ENCODE results near the gene UBE2G1.
"Not testable (repeated sequence)": the region's sequence is repeated elsewhere in the genome, so short reads cannot be mapped to it uniquely, and the experiment has no call there.

Gene UBE2G1

DNA sequence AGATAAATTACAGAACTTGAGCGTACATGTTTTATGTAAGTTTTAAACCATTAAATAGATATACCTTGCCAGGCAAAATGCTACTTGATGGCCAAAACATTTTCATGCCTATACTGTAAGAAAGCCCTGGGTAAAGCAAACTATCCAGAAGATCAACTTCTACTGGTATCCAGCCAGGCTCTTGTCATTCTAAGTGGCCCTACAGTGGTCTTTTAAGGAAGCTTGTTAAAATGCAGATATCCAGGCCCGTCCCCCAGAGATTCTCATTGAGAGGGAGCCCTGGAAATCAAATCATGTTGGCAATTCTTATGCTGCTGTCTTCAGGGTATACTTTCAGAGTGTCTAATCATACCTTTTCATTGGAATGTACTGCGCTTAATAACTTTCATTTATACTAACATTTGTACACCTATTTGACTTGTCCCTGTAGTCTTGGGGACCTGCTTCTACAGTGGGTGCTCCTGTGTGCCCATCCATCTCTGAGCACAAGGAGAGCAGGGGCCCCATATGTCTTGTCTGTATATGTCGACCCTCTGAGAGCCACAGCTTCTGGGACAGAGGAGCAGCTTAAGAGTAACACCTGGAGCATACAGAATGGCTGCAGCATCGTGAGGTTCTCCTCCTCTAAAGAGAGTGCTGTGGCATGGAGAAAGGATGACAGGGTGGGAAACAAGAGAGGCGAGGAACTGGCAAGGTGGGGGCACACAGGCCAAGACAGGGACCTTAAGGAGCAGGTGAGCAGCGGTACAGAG, 59.1 kb downstream of the UBE2G1 start:
- no peak for FAIRE-seq

DNA sequence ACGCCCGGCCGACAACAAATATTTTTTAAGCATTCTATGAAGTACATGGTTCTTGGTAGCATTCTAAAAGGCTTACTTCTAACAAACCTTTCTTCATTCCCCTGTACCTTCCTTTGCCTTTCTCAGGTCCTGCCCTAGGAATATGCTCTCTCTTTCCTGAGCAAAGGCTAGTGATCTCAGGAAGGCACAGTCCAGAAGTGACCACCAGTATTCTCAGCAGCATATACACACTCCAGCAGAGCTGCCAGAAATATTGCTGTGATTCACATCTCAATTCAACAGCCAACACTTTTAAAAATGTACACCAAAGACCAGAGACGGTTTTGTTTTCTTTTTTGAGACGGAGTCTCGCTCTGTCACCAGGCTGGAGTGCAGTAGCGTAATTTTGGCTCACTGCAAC, 61.3 kb downstream of the UBE2G1 start:
- DNase-seq (ENCODE audit: low spot score) (no peak), FAIRE-seq (no peak)

More for the DNA sequence above, 59.1 kb downstream of the UBE2G1 start:
- no peak for DNase-seq (ENCODE audit: low spot score)

DNA sequence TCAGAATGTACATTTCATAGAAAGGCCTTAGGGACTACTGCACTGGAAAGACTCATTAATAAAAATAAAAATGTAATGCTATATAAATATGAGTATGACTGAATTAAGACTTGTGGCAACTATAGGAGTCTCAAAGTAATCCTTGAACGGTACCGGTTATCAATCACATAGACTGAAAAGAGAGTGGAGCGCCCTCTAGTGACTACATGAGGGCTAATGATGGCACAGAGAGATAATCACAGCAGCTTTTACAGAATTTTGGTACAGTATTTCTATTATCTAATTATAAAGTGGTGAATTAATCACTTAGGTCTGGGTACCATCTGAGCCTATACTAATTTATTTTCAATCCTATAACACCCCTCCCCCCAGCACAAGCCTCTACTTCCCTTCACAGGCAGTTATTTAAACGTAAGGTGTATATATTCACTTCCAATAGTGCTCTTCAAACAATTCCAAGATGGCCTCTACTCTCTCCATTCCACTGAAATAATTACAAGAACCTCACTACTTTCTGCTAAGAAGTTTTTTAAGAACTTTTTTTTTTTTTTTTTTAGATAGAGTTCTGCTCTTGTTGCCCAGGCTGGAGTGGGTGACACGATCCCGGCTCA, 62.0 kb downstream of the UBE2G1 start:
- DNase-seq (ENCODE audit: low spot score) (peak; percentile 32), FAIRE-seq (no peak)

DNA sequence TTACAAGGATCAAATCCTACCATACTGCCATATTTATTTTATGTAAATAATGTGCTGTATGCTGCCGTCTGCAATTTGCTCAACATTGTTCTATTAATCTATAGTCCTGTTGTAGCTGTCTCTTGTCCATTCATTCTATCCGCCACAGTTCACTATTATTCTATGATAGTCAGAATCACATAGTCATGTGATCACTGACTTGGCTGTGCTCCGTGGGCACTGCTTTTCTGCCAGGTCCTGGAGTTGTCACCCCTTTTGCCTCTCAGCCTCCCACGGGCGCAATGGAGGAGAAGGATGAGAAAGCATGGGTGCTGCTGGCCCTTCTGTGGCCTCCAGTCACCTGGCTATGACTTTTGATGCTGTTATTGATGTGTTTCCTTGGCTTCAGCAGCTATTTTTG, 65.4 kb downstream of the UBE2G1 start:
- DNase-seq (ENCODE audit: low spot score) (no peak), FAIRE-seq (no peak)

DNA sequence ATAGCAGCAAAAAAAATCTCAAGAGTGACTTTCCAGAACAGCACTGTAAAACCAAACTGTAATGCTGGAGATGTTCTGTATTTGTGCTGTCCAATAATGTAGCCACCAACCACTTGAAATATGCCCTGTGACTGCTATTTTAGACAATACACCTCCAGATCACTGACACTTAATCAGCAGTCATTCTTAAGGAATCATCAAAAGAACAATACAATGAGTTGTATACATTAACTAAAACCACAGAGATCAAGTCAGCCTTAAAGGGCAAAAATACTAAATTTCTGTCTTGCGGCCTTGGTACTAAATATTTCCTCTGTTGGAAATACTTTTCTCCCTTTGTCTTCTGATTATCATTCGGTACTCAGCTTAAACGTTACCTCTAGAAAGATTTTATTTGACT, 69.1 kb downstream of the UBE2G1 start:
- FAIRE-seq (no peak), DNase-seq (ENCODE audit: low spot score) (no peak)

DNA sequence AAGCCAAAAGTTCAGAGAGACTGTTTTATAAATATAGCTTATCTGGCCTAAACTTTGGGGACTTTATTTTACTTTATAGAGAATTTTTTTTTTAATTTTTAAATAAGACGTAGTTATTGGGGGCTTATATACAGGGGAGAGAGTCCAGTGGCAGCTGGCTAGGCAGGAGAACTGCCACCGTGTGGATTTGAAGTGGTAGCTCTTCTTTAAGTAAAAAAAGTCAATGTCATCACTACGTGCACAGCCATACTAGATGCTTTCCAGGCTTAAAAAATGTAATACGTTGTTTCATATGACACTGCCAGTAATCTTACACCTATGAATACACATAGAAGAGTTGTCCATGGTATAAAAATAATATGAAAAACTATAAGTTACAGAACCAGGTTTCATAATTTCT, 70.8 kb downstream of the UBE2G1 start:
- no peak for DNase-seq (ENCODE audit: low spot score)
- no peak for FAIRE-seq

DNA sequence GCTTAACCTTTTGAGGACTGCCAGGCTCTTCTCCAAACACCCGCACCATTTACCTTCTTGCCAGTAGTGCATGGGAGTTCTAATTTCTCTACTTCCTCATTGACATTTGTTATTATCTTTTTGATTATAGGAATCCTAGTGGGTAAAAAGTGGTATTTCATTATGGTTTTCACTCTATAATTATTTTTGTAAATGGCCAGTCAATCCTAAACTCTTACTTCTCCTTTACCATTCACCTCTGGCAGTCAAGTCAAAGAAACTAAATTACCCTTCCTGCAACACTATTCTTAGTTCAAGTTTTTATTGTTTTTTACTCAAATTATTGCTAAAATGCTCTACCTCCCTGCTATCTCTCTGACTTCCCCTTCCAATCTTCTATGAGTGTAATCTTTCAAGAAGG, 72.9 kb downstream of the UBE2G1 start:
- no peak for FAIRE-seq

DNA sequence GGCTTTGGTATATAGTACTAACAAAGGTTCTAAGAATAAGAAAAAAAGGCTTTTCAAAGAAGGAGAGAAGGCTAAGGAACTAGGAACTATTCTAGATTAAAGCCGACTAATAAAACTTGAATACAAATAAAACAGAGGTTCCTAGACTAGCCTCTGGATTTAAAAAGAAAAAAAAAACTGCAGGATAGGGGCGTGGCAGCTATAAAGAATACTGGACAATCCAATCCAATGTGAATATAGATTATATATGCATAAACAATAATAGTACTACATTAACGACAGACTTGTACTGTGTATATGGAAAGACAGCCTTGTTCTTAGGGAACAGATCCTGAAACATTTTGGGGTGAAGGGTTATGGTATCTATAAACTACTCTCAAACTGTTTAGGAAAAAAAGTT, 78.8 kb downstream of the UBE2G1 start:
- FAIRE-seq (no peak), DNase-seq (ENCODE audit: low spot score) (no peak)

More for the DNA sequence above, 72.9 kb downstream of the UBE2G1 start:
- no peak for DNase-seq (ENCODE audit: low spot score)

DNA sequence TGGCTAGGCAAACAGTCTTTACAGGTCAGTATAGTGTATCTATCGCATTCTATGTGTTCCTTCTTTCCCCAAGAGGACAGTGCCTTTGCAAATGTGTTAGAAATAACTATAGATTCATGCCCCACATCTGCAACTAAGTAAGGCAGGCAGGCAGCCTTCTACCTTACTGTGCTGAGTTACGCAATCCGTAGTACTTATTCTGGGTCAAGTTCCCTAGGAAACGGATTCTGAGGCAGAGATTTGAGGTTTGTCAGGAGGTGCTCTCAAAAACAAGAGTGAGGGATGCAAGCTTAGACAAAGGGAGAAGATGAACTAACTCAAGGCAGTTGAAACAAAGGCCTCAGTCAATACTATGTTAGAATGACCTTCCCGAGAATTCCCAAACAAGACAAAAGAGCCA, 90.0 kb downstream of the UBE2G1 start:
- no peak for FAIRE-seq
- no peak for DNase-seq (ENCODE audit: low spot score)

DNA sequence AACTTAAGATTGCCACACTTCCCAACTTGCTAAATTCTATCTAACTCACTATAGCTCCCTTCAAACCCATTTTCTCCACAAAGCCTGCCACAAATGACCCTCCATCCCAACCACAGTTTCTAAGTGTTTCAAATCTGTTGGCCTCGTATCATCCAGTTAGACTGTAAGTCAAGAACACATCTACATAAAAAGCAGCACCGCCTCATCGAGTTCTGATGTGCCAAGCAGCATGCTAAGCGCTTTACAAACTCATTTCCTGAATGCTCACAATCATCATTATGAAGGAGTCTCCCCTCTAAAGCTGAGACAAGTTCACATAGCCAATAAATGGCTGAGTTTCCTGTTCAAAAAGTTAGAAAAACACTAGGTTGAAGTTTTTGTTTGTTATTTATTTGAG, 93.5 kb downstream of the UBE2G1 start:
- FAIRE-seq = no peak
- no peak for DNase-seq (ENCODE audit: low spot score)

DNA sequence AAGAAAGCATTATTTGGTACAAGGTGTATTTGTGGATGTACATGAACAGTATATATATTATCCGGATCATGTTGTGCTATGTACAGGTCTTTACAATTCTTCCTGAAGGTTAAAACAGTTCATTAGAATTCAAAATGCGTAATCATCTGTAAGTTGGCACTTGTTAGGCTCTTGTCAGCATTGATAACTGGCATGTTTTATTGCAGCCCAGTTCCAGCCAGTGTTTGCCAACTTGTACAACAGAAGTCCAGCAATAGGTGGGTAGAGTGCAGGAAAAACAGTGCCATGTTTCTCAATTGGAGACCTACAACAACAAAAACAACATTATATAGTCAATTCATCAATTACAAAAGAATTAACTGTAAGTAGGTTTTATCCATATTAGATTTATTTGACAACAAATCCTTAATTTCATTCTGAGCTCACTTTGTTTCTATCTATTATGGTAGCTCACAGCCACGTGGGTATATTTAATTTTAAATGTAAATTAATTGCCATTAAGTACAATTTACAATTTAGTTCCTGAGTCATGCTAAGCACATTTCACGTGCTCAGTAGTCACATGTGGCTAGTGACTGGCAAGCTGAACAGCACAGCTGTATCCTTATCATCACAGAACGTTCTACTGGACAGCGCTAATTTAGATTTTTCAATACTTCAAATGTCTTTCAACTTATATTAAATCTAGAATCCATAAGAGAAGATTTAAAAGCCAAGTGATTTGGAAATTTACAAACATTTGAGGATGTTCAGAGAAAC, 94.1 kb downstream of the UBE2G1 start:
- DNase-seq (ENCODE audit: low spot score) (no peak), FAIRE-seq (no peak)

DNA sequence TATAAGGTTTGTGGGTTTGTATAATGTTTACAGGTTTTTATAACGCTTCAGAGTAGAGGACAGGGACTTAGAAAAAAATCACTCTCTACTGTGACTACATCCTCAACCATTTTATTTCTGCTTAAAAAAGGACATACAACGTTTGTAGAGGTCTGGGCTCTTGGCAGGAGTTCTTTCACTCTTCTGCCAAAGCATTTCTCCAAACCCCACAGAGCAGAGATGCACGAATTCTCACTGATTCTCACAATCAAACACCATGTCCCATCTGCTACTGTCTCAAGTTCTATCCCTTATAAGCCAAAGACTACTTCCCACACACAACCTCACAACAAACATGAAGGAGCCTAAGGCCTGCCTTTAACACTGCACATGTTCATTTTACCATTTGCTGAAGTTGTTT, 95.7 kb downstream of the UBE2G1 start:
- no peak for DNase-seq (ENCODE audit: low spot score)
- FAIRE-seq = no peak

DNA sequence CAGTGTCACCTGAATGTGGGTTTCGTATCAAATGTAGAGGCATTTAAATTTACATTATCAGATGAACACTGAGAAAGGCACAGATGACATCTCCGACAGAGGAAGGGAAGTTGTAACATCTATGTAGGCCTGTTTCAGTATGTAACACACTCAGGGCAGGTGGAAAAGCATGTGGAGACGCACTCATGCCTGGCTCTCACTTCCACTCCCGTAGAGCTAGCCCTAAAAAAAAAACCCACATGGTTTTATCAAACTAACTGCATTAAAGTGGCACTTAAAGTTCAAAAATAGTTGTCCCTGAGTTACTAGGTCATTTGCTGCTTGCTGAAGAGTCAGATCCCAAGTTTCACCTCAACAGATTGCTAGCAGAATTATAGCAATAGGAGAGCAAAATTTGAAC, 96.6 kb downstream of the UBE2G1 start:
- no peak for DNase-seq (ENCODE audit: low spot score)
- FAIRE-seq = no peak

DNA sequence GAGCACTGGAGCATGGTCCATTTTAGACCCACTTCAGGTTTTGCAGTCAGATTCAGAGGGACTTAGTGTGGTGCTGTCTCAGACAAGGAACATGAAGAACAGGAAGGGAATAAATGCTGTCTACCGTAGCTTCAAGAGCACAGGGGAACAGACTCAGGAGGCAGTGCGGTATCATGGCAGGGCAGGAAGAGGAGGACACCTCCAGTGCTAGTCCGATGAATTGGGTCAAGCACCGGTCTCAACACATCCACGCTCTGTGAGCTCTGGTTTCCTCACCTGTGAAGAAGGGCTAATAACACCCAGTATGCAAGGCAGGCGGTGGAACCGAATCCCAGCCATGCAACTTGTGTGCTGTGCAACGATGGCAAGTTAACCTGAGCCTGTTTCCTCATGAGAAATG, 99.1 kb downstream of the UBE2G1 start:
- DNase-seq (ENCODE audit: low spot score) (no peak), FAIRE-seq (no peak)

DNA sequence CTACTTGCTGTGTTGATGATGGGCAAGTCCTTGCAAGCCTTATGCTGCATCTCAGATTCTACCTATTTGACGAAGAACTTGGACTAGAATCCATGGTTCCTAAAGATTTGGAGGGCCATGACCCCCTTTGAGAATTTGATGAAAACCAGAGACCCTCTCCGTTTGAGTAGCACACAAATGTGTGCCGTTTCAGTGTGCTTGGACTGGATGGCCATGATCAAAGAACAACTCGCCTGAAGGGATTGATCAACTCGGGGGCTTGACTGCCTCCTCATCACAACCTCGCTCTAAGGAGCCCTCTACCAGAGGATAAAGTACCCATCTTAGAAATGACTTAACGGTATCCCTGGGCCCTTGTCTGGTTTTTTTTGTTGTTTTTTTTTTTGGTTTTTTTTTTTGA, 99.9 kb downstream of the UBE2G1 start:
- DNase-seq (ENCODE audit: low spot score) (no peak), FAIRE-seq (no peak)

DNA sequence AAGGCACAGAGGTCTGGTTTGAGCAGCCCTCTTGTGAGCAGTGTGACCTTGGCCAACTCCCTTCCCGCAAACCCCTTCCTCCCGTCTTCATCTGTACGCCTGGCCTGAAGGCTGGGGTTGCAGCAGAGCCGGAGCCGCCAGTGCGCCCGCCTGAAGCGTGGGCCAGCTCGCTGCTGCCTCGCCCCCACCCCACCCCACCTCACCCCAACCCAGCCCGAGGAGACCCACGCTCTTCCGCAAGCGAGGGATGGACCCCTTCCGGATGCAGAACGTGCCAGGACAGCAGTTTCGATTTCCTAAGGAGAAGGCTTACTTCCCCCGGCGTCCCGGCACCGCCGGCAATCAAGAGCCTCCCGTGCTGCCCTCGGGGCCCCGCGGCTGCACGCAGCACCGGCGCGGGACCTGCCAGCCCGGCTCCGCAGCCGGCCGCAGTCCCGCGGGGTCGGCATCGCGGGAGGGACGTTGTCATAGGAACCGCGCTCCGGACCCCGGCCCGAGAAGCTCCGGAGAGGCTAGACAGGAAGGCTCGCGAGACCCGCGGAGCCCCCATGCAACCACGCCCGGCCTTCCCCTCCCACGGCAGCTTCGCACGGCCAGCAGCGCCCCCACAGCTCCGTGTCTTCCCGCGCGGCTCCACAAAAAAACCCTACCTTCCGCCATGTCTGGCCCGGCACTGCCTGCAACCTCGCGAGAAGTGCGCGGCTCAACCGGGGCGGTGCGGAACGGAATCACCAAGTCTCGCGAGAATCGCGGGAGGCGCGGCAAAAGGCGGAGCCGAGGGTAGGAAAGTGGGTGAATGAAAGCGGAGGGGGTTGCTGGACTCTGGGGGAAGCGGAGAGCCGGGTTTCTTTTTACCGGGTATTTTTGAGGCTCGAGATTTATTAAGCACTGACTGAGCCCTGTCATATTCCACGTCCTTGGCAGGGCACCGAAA, 102.9 kb downstream of the UBE2G1 start, which contains the start of gene ANKFY1:
Gene ANKFY1, minus strand, starts transcription at position 698 of the 934 bp plus-strand sequence. Its CDS starts 38 bp downstream, at position 660.
- no peak for FAIRE-seq
- peak; percentile 95 for DNase-seq (ENCODE audit: low spot score)

DNA sequence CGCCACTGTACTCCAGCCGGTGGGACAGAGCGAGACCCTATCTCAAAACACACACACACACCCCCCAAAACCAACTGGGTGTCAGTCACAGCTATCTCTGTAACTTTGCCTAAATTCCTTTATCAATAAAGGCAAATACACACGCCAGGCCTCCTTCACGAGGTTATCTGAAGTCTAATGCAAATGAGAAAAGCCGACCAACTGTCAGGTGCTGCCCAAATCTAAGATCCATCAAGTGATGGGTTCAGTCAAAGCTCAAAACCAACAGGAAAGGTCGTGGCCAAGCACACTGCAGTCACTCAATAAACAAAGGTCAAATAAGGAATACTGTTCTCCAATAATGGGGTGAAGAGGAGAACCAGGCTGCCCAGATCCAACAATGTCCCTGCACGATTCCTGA, 103.8 kb downstream of the UBE2G1 start:
- DNase-seq (ENCODE audit: low spot score) = no peak
- no peak for FAIRE-seq

DNA sequence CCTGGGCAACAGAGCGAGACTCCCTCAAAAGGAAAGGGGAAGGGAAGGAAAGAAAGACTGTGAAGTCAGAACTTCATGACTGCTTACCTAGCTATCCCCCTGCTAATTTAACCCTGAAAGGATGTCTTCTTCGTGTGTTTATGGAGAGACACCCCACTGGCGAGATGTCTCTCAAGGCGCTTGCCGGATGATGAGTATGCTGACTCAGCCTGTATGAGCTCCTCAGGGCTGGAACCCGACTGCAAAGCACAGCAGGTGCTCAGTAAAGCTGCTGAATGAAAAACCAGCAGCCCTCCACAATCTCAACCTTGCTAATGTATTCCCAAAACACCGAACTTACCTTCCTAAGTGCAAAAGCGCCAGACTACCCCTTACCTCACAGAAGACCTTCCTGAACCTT, 105.0 kb downstream of the UBE2G1 start:
- FAIRE-seq = no peak
- no peak for DNase-seq (ENCODE audit: low spot score)

DNA sequence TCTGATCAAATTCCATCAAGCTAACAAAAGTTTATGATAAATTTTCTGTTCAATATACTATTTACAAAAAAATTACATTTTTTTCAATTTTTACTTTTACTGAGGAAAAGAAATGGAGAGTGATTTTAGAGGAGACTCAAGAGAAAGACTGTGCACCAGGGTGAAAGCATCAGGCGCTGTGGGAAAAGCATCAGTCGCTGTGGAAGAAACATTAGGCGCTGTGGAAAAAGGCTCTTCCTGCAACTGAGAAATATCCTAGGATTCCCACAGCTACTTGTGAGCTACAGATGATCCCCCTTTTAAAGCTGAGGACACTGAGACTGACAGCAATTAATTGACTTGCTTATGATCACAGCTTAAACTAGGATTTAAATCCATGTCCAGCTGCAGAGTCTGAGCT, 107.6 kb downstream of the UBE2G1 start:
- no peak for FAIRE-seq
- DNase-seq (ENCODE audit: low spot score) = no peak

DNA sequence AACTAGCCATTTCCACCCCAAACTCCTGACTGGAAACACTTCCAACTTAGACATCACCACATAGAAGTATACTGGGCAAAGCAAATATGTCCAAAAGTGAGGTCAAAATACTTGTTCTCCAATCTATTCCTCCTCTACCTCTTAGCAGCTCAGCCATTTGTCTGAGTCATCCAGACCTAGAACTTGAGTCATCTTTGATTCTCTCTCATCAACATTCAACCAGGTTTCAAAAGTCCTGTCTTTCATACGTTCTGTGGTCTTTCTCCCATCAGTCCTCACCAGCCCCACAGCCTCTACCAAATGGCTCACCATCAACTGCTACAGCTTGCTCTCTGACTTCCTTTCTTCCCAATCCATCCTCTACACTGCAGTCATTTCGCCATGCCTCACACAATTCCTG, 109.5 kb downstream of the UBE2G1 start:
- DNase-seq (ENCODE audit: low spot score) (no peak), FAIRE-seq (no peak)

DNA sequence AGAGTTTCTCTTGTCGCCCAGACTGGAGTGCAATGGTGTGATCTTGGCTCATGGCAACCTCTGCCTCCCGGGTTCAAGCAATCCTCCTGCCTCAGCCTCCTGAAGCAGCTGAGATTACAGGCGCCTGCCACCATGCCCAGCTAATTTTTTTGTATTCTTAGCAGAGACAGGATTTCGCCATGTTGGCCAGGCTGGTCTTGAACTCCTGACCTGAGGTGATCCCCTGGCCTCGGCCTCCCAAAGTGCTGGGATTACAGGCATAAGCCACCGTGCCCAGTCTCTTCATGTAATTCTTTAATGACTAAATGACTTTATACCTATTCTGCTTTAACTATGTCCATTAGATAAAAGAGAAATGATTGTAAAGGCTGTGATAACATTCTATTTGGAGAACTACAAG, 111.2 kb downstream of the UBE2G1 start:
- FAIRE-seq; DNase-seq (ENCODE audit: low spot score): not testable (repeated sequence)
